ENCODE measurements around the gene PLB1. TPM values are rescaled to one million over a fixed set of nuclear protein-coding genes. Genes with fewer than 3 reads are reported as not detected.

PLB1 gene
- total RNA-seq, 2 experiments from 2014 or later, result 0.25 to 0.50 TPM

DNA sequence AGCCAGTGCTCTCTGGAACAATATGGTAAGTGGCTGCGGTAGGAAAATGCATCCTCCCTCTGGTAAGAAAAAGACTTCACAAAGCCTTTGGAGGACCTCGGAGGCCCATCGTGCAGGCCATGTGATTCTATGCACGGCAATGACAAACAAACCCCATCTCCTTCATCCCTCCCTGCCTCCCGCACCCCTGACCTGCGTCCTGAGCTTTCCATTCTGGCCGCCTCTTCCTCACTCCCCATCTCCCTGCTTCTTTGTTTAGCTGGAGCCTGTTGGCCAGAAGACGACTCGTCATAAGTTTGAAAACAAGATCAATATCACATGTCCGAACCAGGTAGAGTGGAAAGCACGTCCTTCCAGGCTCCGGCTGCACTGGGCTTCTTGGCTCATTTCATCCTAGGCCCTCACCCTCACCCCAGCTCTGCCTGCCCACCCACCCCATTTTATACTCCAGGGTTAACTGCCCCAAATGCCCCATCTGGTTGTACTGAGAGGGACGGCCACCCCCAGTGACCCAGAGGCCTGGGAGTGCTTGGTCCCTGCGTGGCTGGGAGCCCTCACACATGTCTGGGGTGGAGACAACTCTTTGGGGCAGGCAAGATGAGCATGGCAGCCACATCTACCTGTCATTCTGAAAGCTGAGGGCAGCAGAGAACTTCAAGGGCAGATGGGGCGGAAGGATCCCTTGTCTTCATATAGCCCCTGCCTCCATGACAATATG lies 94.0 kb downstream of the PLB1 start:
- H3K27ac Mint-ChIP-seq, result no peak overlapping the region
- ChIA-PET CTCF (interaction anchor here (1.0 kb wide), 1 partner anchor 71 kb away, joined by 3 read pairs; no protein-coding TSS in a partner anchor), POLR2A (interaction anchor here (1.0 kb wide), 1 partner anchor 199 kb away, joined by 3 read pairs; no protein-coding TSS in a partner anchor)
- H3K9me3 Mint-ChIP-seq, result no peaks in the 10 kb centered on the region
- no peaks in the 10 kb centered on the region for H3K27me3 Mint-ChIP-seq
- DNase-seq (no peak), ATAC-seq (no peak)
- H3K4me3 Mint-ChIP-seq, result no peak overlapping the region
- TF ChIP-seq, protein P1, sequence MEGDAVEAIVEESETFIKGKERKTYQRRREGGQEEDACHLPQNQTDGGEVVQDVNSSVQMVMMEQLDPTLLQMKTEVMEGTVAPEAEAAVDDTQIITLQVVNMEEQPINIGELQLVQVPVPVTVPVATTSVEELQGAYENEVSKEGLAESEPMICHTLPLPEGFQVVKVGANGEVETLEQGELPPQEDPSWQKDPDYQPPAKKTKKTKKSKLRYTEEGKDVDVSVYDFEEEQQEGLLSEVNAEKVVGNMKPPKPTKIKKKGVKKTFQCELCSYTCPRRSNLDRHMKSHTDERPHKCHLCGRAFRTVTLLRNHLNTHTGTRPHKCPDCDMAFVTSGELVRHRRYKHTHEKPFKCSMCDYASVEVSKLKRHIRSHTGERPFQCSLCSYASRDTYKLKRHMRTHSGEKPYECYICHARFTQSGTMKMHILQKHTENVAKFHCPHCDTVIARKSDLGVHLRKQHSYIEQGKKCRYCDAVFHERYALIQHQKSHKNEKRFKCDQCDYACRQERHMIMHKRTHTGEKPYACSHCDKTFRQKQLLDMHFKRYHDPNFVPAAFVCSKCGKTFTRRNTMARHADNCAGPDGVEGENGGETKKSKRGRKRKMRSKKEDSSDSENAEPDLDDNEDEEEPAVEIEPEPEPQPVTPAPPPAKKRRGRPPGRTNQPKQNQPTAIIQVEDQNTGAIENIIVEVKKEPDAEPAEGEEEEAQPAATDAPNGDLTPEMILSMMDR (IDR thresholded peaks at IDR 0.05), result no peak
- intact Hi-C loops (cut with micrococcal nuclease), result no loop called here
- H3K36me3 Mint-ChIP-seq (ENCODE audit: low read depth), result no peaks in the 10 kb centered on the region
- H3K4me1 Mint-ChIP-seq (ENCODE audit: low read depth), result peaks cover 44% of the 10 kb centered on the region

DNA sequence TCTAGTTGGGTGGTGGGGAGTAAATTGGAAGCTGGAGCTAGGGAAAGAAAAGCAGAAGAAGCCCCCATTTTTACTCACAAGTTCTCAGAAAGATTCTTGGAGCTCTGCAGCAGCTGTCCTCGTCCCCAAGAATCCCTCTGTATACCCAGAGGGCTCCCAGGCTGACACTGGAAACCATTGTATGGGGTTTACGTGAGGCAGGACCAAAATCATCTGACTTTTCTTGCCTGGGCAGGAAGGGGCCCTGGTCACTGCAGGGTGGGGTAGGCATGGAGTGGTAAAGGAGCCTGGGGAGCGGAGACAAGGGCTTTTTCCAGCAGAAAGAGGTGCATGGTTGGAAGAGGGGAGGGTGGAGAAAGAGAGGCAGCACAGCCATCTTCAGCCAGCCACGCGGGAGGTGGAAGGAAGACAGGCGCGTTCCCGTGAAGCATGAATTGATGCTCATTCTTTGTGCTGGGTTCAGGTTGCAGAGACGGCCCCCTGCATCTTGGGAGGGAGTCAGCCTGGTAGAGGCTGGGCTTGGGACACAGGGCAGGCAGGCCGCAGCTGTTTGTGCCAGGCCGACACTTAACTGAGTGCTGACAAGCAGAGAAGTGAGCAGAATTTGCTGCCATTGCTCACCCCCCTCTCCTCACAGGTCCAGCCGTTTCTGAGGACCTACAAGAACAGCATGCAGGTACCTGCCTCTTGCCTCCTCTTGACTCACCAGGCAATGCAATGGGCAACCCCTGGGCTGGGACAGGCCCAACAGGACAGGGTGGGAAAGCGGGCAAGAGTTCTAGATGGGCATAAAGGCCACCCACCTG lies 94.8 kb downstream of the PLB1 start:
- Mint-ChIP-seq H3K4me1 (ENCODE audit: low read depth) (peaks cover 42% of the 10 kb centered on the region), H3K36me3 (ENCODE audit: low read depth) (no peaks in the 10 kb centered on the region), H3K27me3 (no peaks in the 10 kb centered on the region), H3K4me3 (no peak overlapping the region), H3K9me3 (no peaks in the 10 kb centered on the region), H3K27ac (no peak overlapping the region)
- ChIA-PET CTCF (interaction anchor here (1.0 kb wide), 1 partner anchor 70 kb away, joined by 3 read pairs; no protein-coding TSS in a partner anchor), POLR2A (interaction anchor here (1.0 kb wide), 1 partner anchor 198 kb away, joined by 3 read pairs; no protein-coding TSS in a partner anchor)
- ATAC-seq (no peak), DNase-seq (no peak)
- TF ChIP-seq, protein P1 (IDR thresholded peaks at IDR 0.05), result no peak
- intact Hi-C loops (cut with micrococcal nuclease), result no loop called here

DNA sequence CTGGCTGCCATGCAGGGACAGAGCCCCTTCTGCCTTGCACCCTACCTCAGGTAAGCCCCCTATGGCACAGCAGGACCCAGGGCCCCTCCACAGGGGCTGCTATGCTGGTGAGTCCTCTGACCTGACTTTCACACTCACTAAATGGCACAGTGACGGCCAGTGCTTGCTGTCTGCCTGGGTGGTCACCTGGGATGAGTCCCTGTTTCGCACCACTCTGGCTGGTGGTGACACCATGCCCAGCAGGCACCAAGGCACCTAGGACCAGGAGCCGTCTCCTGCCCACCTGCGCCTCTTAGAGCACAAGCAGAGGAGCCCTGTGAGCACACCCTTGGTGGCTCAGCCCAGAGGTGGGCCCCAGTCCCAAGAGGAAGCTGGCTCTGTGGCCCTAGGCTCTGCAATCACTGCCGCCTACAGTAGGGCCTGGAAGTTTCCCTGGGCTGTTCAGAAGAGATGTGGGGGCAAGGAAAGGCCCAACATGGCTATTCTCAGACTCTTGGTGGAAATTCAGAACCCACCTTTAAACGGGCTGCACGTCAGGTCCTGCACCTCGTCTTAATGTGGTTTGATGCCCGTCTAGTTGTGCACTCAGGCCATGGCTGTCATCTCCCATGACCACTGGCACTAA lies 96.0 kb downstream of the PLB1 start:
- no peak for DNase-seq
- Mint-ChIP-seq H3K27ac (no peak overlapping the region), H3K36me3 (ENCODE audit: low read depth) (no peaks in the 10 kb centered on the region), H3K27me3 (no peaks in the 10 kb centered on the region), H3K4me1 (ENCODE audit: low read depth) (peaks cover 36% of the 10 kb centered on the region), H3K9me3 (no peaks in the 10 kb centered on the region), H3K4me3 (no peak overlapping the region)
- POLR2A ChIA-PET, result no interaction called here
- TF ChIP-seq, protein P1 (IDR thresholded peaks at IDR 0.05), result no peak
- CTCF ChIA-PET, result interaction anchor here (1.1 to 7.4 kb wide), 2 partner anchors 13 to 159 kb away, joined by 3 to 156 read pairs; partner anchors contain the start of gene PPP1CB
- ATAC-seq, result no peak
- intact Hi-C loops (cut with micrococcal nuclease), result no loop called here

DNA sequence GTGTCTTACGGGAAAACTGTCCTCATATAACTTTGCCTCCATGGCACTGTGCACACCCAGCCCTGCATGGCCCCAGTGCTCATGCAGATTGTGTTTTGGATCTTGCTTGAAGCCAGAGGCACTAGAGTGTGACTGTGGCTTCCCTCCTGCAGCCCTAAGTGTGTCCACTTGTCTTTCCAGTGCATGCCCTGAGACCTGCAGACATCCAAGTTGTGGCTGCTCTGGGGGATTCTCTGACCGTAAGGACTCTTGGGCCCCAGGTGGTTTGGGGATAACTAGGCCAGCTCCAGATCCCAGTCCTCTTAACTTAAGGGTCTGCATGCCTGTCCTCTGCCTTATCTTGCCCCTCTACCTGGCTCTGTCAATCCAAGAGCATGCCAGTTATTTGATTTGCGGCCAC lies 96.6 kb downstream of the PLB1 start:
- intact Hi-C loops (cut with micrococcal nuclease), result no loop called here

More for the DNA sequence above, 96.6 kb downstream of the PLB1 start:
- ChIA-PET CTCF (interaction anchor here (0.9 to 7.4 kb wide), 8 partner anchors 11 to 170 kb away, joined by 3 to 156 read pairs (median 31); partner anchors contain the start of gene PPP1CB), POLR2A (no interaction called here)
- DNase-seq (no peak), ATAC-seq (no peak)
- Mint-ChIP-seq H3K4me3 (no peak overlapping the region), H3K4me1 (ENCODE audit: low read depth) (peaks cover 29% of the 10 kb centered on the region), H3K36me3 (ENCODE audit: low read depth) (no peaks in the 10 kb centered on the region), H3K27ac (no peak overlapping the region), H3K9me3 (no peaks in the 10 kb centered on the region), H3K27me3 (no peaks in the 10 kb centered on the region)
- TF ChIP-seq, protein P1 (IDR thresholded peaks at IDR 0.05), result no peak
